ENCODE data around the gene CHRNB4.

CHRNB4 gene

GRCh38 chr15:78668987-78669386 lies 28.0 kb upstream of the CHRNB4 start:
- DNase-seq: no peak

GRCh38 chr15:78667578-78668236 lies 26.7 kb upstream of the CHRNB4 start:
- no peak for DNase-seq

GRCh38 chr15:78666010-78666409 lies 25.0 kb upstream of the CHRNB4 start:
- no peak for DNase-seq

GRCh38 chr15:78663703-78664102 lies 22.7 kb upstream of the CHRNB4 start:
- no peak for DNase-seq

GRCh38 chr15:78662028-78662427 lies 21.0 kb upstream of the CHRNB4 start:
- no peak for DNase-seq

- DNase-seq: no peak
These were observed 20.0 kb upstream of the CHRNB4 start for GRCh38 chr15:78661001-78661400.

GRCh38 chr15:78660584-78660983 lies 19.6 kb upstream of the CHRNB4 start:
- no peak for DNase-seq

- no peak for DNase-seq
These were observed 17.8 kb upstream of the CHRNB4 start for GRCh38 chr15:78658823-78659222.

GRCh38 chr15:78654272-78654671 lies 13.3 kb upstream of the CHRNB4 start:
- DNase-seq: no peak

GRCh38 chr15:78651930-78652615 lies 11.1 kb upstream of the CHRNB4 start:
- no peak for DNase-seq

- DNase-seq: no peak
These were observed 10.0 kb upstream of the CHRNB4 start for GRCh38 chr15:78651007-78651406.

- no peak for DNase-seq
These were observed 9.0 kb upstream of the CHRNB4 start for GRCh38 chr15:78650022-78650421.

GRCh38 chr15:78645009-78645408 lies 4.0 kb upstream of the CHRNB4 start:
- DNase-seq: no peak

- peak; percentile 43 for DNase-seq
These were observed 1.3 kb upstream of the CHRNB4 start for GRCh38 chr15:78642331-78642730.

- no peak for DNase-seq
These were observed 802 bp upstream of the CHRNB4 start for GRCh38 chr15:78641749-78642275.

- no peak for DNase-seq
These were observed 396 bp downstream of the CHRNB4 start for GRCh38 chr15:78640527-78641101.

- peak; percentile 67 for DNase-seq
These were observed 2.2 kb downstream of the CHRNB4 start for GRCh38 chr15:78638658-78639314.

- DNase-seq: peak; percentile 45
These were observed 3.1 kb downstream of the CHRNB4 start for GRCh38 chr15:78637776-78638435.

GRCh38 chr15:78636378-78636859 lies 4.6 kb downstream of the CHRNB4 start:
- no peak for DNase-seq

- DNase-seq: no peak
These were observed 5.7 kb downstream of the CHRNB4 start for GRCh38 chr15:78635346-78635745.

- DNase-seq: no peak
These were observed 6.5 kb downstream of the CHRNB4 start for GRCh38 chr15:78634210-78635145.

- DNase-seq: no peak
These were observed 7.7 kb downstream of the CHRNB4 start for GRCh38 chr15:78633348-78633747.
